Measurements from ENCODE around the gene TEDC1. TPM values are rescaled to one million over a fixed set of nuclear protein-coding genes. Genes with fewer than 3 reads are reported as not detected.

TEDC1 gene
- total and polyA plus RNA-seq, 4 donors = 7.7 to 21.3 (median 16.8) TPM

GRCh38 chr14:105456736-105457617 lies 34.1 kb upstream of the TEDC1 start:
- WGBS (ENCODE audit: insufficient coverage) = 93% methylated on average over 22 of the region's 22 CpGs
- no peaks in the 10 kb centered on the region for H3K4me1 ChIP-seq (ENCODE audit: control insufficient read depth, insufficient read depth, low read length)
- no peaks in the 10 kb centered on the region for H3K27me3 ChIP-seq (ENCODE audit: control insufficient read depth, insufficient read depth, low read length)
- H3K9me3 ChIP-seq (ENCODE audit: control insufficient read depth, insufficient read depth, low read length) = no peaks in the 10 kb centered on the region
- no peak for DNase-seq (ENCODE audit: low read depth in 4 of 6, low spot score in 6 of 6)
- H3K4me3 ChIP-seq (ENCODE audit: low read depth, low read length) = no peak overlapping the region
- H3K36me3 ChIP-seq (ENCODE audit: control insufficient read depth, insufficient read depth, low read length) = peaks cover 89% of the 10 kb centered on the region
- no peak overlapping the region for H3K27ac ChIP-seq (ENCODE audit: low read depth, low read length)

- peaks cover 89% of the 10 kb centered on the region for H3K36me3 ChIP-seq (ENCODE audit: control insufficient read depth, insufficient read depth, low read length)
- no peaks in the 10 kb centered on the region for H3K27me3 ChIP-seq (ENCODE audit: control insufficient read depth, insufficient read depth, low read length)
- H3K9me3 ChIP-seq (ENCODE audit: control insufficient read depth, insufficient read depth, low read length) = no peaks in the 10 kb centered on the region
- DNase-seq (ENCODE audit: low read depth in 4 of 6, low spot score in 6 of 6) = no peak
- H3K4me1 ChIP-seq (ENCODE audit: control insufficient read depth, insufficient read depth, low read length) = no peaks in the 10 kb centered on the region
- no peak overlapping the region for H3K4me3 ChIP-seq (ENCODE audit: low read depth, low read length)
- WGBS (ENCODE audit: insufficient coverage) = 86% methylated on average over 13 of the region's 18 CpGs
- H3K27ac ChIP-seq (ENCODE audit: low read depth, low read length) = no peak overlapping the region
Observed at GRCh38 chr14:105458010-105458409, 33.0 kb upstream of the TEDC1 start.

GRCh38 chr14:105458571-105458970 lies 32.5 kb upstream of the TEDC1 start:
- Histone ChIP-seq H3K27me3 (ENCODE audit: control insufficient read depth, insufficient read depth, low read length) (no peaks in the 10 kb centered on the region), H3K36me3 (ENCODE audit: control insufficient read depth, insufficient read depth, low read length) (peaks cover 90% of the 10 kb centered on the region), H3K4me1 (ENCODE audit: control insufficient read depth, insufficient read depth, low read length) (no peaks in the 10 kb centered on the region), H3K9me3 (ENCODE audit: control insufficient read depth, insufficient read depth, low read length) (no peaks in the 10 kb centered on the region), H3K27ac (ENCODE audit: low read depth, low read length) (no peak overlapping the region), H3K4me3 (ENCODE audit: low read depth, low read length) (no peak overlapping the region)
- WGBS (ENCODE audit: insufficient coverage) = 85% methylated on average over 12 of the region's 14 CpGs
- no peak for DNase-seq (ENCODE audit: low read depth in 4 of 6, low spot score in 6 of 6)

GRCh38 chr14:105460116-105460515 lies 30.9 kb upstream of the TEDC1 start:
- H3K4me3 ChIP-seq (ENCODE audit: low read depth, low read length) = no peak overlapping the region
- DNase-seq (ENCODE audit: low read depth in 4 of 6, low spot score in 6 of 6) = no peak
- no peaks in the 10 kb centered on the region for H3K9me3 ChIP-seq (ENCODE audit: control insufficient read depth, insufficient read depth, low read length)
- no peak overlapping the region for H3K27ac ChIP-seq (ENCODE audit: low read depth, low read length)
- WGBS (ENCODE audit: insufficient coverage) = 96% methylated on average over 15 of the region's 17 CpGs
- peaks cover 90% of the 10 kb centered on the region for H3K36me3 ChIP-seq (ENCODE audit: control insufficient read depth, insufficient read depth, low read length)
- no peaks in the 10 kb centered on the region for H3K4me1 ChIP-seq (ENCODE audit: control insufficient read depth, insufficient read depth, low read length)
- no peaks in the 10 kb centered on the region for H3K27me3 ChIP-seq (ENCODE audit: control insufficient read depth, insufficient read depth, low read length)

- 96% methylated on average over 16 of the region's 17 CpGs for WGBS (ENCODE audit: insufficient coverage)
- Histone ChIP-seq H3K27ac (ENCODE audit: low read depth, low read length) (no peak overlapping the region), H3K4me1 (ENCODE audit: control insufficient read depth, insufficient read depth, low read length) (peaks cover 3% of the 10 kb centered on the region), H3K27me3 (ENCODE audit: control insufficient read depth, insufficient read depth, low read length) (no peaks in the 10 kb centered on the region), H3K36me3 (ENCODE audit: control insufficient read depth, insufficient read depth, low read length) (peaks cover 90% of the 10 kb centered on the region), H3K9me3 (ENCODE audit: control insufficient read depth, insufficient read depth, low read length) (no peaks in the 10 kb centered on the region), H3K4me3 (ENCODE audit: low read depth, low read length) (no peak overlapping the region)
- DNase-seq (ENCODE audit: low read depth in 4 of 6, low spot score in 6 of 6) = no peak
Observed at GRCh38 chr14:105460616-105461015, 30.4 kb upstream of the TEDC1 start.

- Histone ChIP-seq H3K4me3 (ENCODE audit: low read depth, low read length) (no peak overlapping the region), H3K9me3 (ENCODE audit: control insufficient read depth, insufficient read depth, low read length) (no peaks in the 10 kb centered on the region), H3K27me3 (ENCODE audit: control insufficient read depth, insufficient read depth, low read length) (no peaks in the 10 kb centered on the region), H3K27ac (ENCODE audit: low read depth, low read length) (no peak overlapping the region), H3K4me1 (ENCODE audit: control insufficient read depth, insufficient read depth, low read length) (peaks cover 6% of the 10 kb centered on the region), H3K36me3 (ENCODE audit: control insufficient read depth, insufficient read depth, low read length) (peaks cover 90% of the 10 kb centered on the region)
- WGBS (ENCODE audit: insufficient coverage) = 98% methylated on average over 18 of the region's 18 CpGs
- no peak for DNase-seq (ENCODE audit: low read depth in 4 of 6, low spot score in 6 of 6)
Observed at GRCh38 chr14:105461903-105462302, 29.1 kb upstream of the TEDC1 start.

- peaks cover 97% of the 10 kb centered on the region for H3K36me3 ChIP-seq (ENCODE audit: control insufficient read depth, insufficient read depth, low read length)
- WGBS (ENCODE audit: insufficient coverage) = 91% methylated on average over 20 of the region's 33 CpGs
Observed at GRCh38 chr14:105464501-105464900, 26.5 kb upstream of the TEDC1 start.

GRCh38 chr14:105465209-105466031 lies 25.6 kb upstream of the TEDC1 start:
- Histone ChIP-seq H3K27ac (ENCODE audit: low read depth, low read length) (no peak overlapping the region), H3K36me3 (ENCODE audit: control insufficient read depth, insufficient read depth, low read length) (peaks cover 100% of the 10 kb centered on the region), H3K9me3 (ENCODE audit: control insufficient read depth, insufficient read depth, low read length) (no peaks in the 10 kb centered on the region), H3K4me1 (ENCODE audit: control insufficient read depth, insufficient read depth, low read length) (peaks cover 32% of the 10 kb centered on the region), H3K4me3 (ENCODE audit: low read depth, low read length) (no peak overlapping the region), H3K27me3 (ENCODE audit: control insufficient read depth, insufficient read depth, low read length) (no peaks in the 10 kb centered on the region)
- no peak for DNase-seq (ENCODE audit: low read depth in 4 of 6, low spot score in 6 of 6)
- WGBS (ENCODE audit: insufficient coverage) = 70% methylated on average over 19 of the region's 20 CpGs

More at GRCh38 chr14:105464501-105464900, 26.5 kb upstream of the TEDC1 start:
- Histone ChIP-seq H3K27me3 (ENCODE audit: control insufficient read depth, insufficient read depth, low read length) (no peaks in the 10 kb centered on the region), H3K4me3 (ENCODE audit: low read depth, low read length) (no peak overlapping the region), H3K9me3 (ENCODE audit: control insufficient read depth, insufficient read depth, low read length) (no peaks in the 10 kb centered on the region), H3K27ac (ENCODE audit: low read depth, low read length) (no peak overlapping the region), H3K4me1 (ENCODE audit: control insufficient read depth, insufficient read depth, low read length) (peaks cover 28% of the 10 kb centered on the region)
- no peak for DNase-seq (ENCODE audit: low read depth in 4 of 6, low spot score in 6 of 6)

GRCh38 chr14:105466531-105467248 lies 24.4 kb upstream of the TEDC1 start:
- H3K9me3 ChIP-seq (ENCODE audit: control insufficient read depth, insufficient read depth, low read length) = no peaks in the 10 kb centered on the region
- no peaks in the 10 kb centered on the region for H3K27me3 ChIP-seq (ENCODE audit: control insufficient read depth, insufficient read depth, low read length)
- 87% methylated on average over 44 of the region's 53 CpGs for WGBS (ENCODE audit: insufficient coverage)
- H3K4me3 ChIP-seq (ENCODE audit: low read depth, low read length) = no peak overlapping the region
- DNase-seq (ENCODE audit: low read depth in 4 of 6, low spot score in 6 of 6) = no peak
- H3K36me3 ChIP-seq (ENCODE audit: control insufficient read depth, insufficient read depth, low read length) = peaks cover 98% of the 10 kb centered on the region
- H3K4me1 ChIP-seq (ENCODE audit: control insufficient read depth, insufficient read depth, low read length) = peaks cover 44% of the 10 kb centered on the region
- no peak overlapping the region for H3K27ac ChIP-seq (ENCODE audit: low read depth, low read length)

Data from spinal cord (tissue), 10 donors.